Caco-2 (cell line): Measurements from ENCODE around the gene SCN4A. TPM values are rescaled to one million over a fixed set of nuclear protein-coding genes. Genes with fewer than 3 reads are reported as not detected.

ENCODE experiments used
- BruUV-seq: library from RNA; stranded (reverse); fragments of 400-500 nt; replicated peaks from 2 replicates; lab custom pipeline; 2021; lab: Mats Ljungman, UMichigan
- CTCF ChIA-PET: fragments of 300-600 bp; sonication (Branson Sonifier 250); formaldehyde crosslinking; loops from one replicate; lab custom pipeline; 2022; ENCODE audit warnings: antibody characterized with exemption; lab: Charles Lee
- POLR2A ChIA-PET: fragments of 300-600 bp; sonication (Branson Sonifier 250); formaldehyde crosslinking; loops from one replicate; lab custom pipeline; 2022; ENCODE audit warnings: antibody characterized with exemption; lab: Charles Lee
- DNase-seq, 2 experiments: peaks; one replicate each; pipeline versions ENCODE4 v3.0.0 to v3.0.0-alpha.2; 2020 to 2022
- H3K27me3 ChIP-seq: replicated peaks from 2 replicates; pipeline ENCODE4 v1.6.0; 2011; ENCODE audit warnings: low read length; ENCODE audit not compliant: control insufficient read depth, insufficient read depth
- H3K36me3 ChIP-seq: 2 replicates; pipeline ENCODE4 v1.5.1; 2011; ENCODE audit warnings: low read length; ENCODE audit not compliant: control insufficient read depth, insufficient read depth
- H3K4me1 ChIP-seq: fragments of 250-450 bp; sonication (Bioruptor Pico); 2 replicates; pipeline ENCODE4 v1.5.1; 2020; ENCODE audit warnings: mild to moderate bottlenecking
- H3K4me3 ChIP-seq: 2 replicates; pipeline ENCODE4 v1.5.1; 2011; ENCODE audit warnings: low read depth, mild to moderate bottlenecking, control low read depth, low read length
- H3K9me3 ChIP-seq: fragments of 250-450 bp; sonication (Bioruptor Pico); 2 replicates; pipeline ENCODE4 v1.5.1; 2020; ENCODE audit warnings: mild to moderate bottlenecking, moderate library complexity
- H3K27ac Mint-ChIP-seq: one replicate; pipeline ENCODE4 v1.8.0; 2022; ENCODE audit warnings: mixed read lengths; ENCODE audit not compliant: unreplicated experiment
- H3K27me3 Mint-ChIP-seq: one replicate; pipeline ENCODE4 v1.8.0; 2022; ENCODE audit warnings: mixed read lengths; ENCODE audit not compliant: insufficient read depth, unreplicated experiment
- H3K36me3 Mint-ChIP-seq: one replicate; pipeline ENCODE4 v1.8.0; 2022; ENCODE audit warnings: mild to moderate bottlenecking, mixed read lengths; ENCODE audit not compliant: insufficient read depth, unreplicated experiment
- H3K4me1 Mint-ChIP-seq: one replicate; pipeline ENCODE4 v1.8.0; 2022; ENCODE audit warnings: low read depth, mixed read lengths; ENCODE audit not compliant: unreplicated experiment
- H3K4me3 Mint-ChIP-seq: one replicate; pipeline ENCODE4 v1.8.0; 2022; ENCODE audit warnings: mild to moderate bottlenecking, moderate library complexity, mixed read lengths; ENCODE audit not compliant: unreplicated experiment
- H3K9me3 Mint-ChIP-seq: one replicate; pipeline ENCODE4 v1.8.0; 2022; ENCODE audit warnings: mixed read lengths; ENCODE audit not compliant: unreplicated experiment
- CTCF ChIP-seq, 2 experiments: fragments of 200-600 bp in 1 of 2; IDR thresholded peaks; 1 replicate in 1 of 2; 2 replicates in 1 of 2; pipeline versions ENCODE4 v1.5.1 to v1.8.0; 2011 to 2022; ENCODE audit warnings: antibody characterized with exemption in 1 of 2, control low read depth in 1 of 2, inconsistent platforms in 1 of 2, low read depth in 1 of 2, low read length in 1 of 2, mild to moderate bottlenecking in 1 of 2, moderate library complexity in 1 of 2; ENCODE audit not compliant: insufficient read depth in 1 of 2, severe bottlenecking in 1 of 2, unreplicated experiment in 1 of 2
- intact Hi-C: fragments of 100-400 bp; cut with micrococcal nuclease; formaldehyde crosslinking; loops from one replicate; pipeline ENCODE4 v1.10.0; 2022; ENCODE audit not compliant: unreplicated experiment
- total RNA-seq: library from RNA; stranded (reverse); gene quantifications from 2 replicates; pipeline ENCODE4 v1.2.3, GENCODE V29; 2022

The SCN4A gene
- total RNA-seq, 1 experiment from 2014 or later: not detected

DNA sequence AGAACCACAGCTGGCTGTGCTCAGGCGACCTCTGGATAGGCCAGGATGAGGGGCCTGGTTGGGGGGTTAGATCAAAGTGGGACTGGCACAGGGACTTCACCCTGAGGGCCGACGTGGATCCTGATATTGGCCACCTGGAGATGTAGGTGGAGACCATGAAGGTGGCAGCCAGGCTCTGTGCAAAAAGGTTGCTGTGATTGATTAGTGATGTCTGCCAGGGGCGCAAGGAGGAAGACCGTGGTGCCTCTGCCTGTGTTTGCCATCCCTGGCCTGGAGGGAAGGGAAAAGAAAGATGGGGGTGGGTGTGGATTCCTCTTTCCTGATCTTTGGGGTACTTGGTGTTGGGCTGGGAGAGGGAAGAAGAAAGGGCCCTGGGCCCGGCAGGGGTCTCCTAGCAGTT, 529 bp upstream of the SCN4A start:
- H3K9me3 Mint-ChIP-seq: no peaks in the 10 kb centered on the region
- no peak for DNase-seq
- intact Hi-C loops: no loop called here
- no peak overlapping the region for H3K4me3 ChIP-seq
- H3K9me3 ChIP-seq: 0 out of 2 replicates have a peak, but pooled peaks cover 2% of the 10 kb centered on the region
- H3K27ac Mint-ChIP-seq: no peak overlapping the region
- H3K36me3 ChIP-seq: no peaks in the 10 kb centered on the region
- no peak overlapping the region for H3K4me3 Mint-ChIP-seq
- POLR2A ChIA-PET: no interaction called here
- no TSS peak for BruUV-seq
- H3K27me3 ChIP-seq: no peaks in the 10 kb centered on the region
- H3K4me1 Mint-ChIP-seq: no peaks in the 10 kb centered on the region
- H3K4me1 ChIP-seq: no peaks in the 10 kb centered on the region
- H3K36me3 Mint-ChIP-seq: no peaks in the 10 kb centered on the region
- TF ChIP-seq CTCF (IDR thresholded peaks at IDR 0.05; ENCODE audit: insufficient read depth in 1 of 2, low read depth in 1 of 2, low read length in 1 of 2, severe bottlenecking in 1 of 2, unreplicated experiment in 1 of 2): no peak
- CTCF ChIA-PET: no interaction called here
- H3K27me3 Mint-ChIP-seq: peaks cover 25% of the 10 kb centered on the region

DNA sequence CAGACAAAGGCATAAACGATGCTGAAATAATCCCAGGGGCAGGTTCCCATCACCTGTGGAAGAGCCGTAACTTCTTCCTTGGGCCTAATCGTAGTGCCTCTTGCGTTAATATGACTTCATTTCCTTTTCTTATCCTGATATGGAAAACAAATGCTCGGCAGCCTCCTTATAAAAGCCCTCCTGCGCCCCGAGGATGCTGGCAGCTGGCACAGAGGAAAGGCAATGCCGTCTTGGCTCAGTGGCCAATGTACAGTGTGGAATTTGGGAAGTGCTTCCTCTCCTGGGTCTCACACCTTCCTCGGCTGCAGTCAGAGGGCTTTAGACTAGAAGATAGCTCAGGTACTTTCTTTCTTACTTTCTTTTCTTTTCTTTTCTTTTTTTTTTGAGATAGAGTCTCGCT, 3.4 kb downstream of the SCN4A start:
- no peak for TF ChIP-seq CTCF (IDR thresholded peaks at IDR 0.05; ENCODE audit: insufficient read depth in 1 of 2, low read depth in 1 of 2, low read length in 1 of 2, severe bottlenecking in 1 of 2, unreplicated experiment in 1 of 2)
- Mint-ChIP-seq H3K27me3 (peaks cover 9% of the 10 kb centered on the region), H3K27ac (no peak overlapping the region), H3K4me1 (no peaks in the 10 kb centered on the region), H3K9me3 (no peaks in the 10 kb centered on the region), H3K4me3 (no peak overlapping the region), H3K36me3 (no peaks in the 10 kb centered on the region)
- POLR2A ChIA-PET: no interaction called here
- CTCF ChIA-PET: no interaction called here
- intact Hi-C loops: no loop called here
- Histone ChIP-seq H3K36me3 (no peaks in the 10 kb centered on the region), H3K4me3 (no peak overlapping the region), H3K4me1 (no peaks in the 10 kb centered on the region), H3K9me3 (no peaks in the 10 kb centered on the region), H3K27me3 (no peaks in the 10 kb centered on the region)
- BruUV-seq: no TSS peak
- DNase-seq: no peak

DNA sequence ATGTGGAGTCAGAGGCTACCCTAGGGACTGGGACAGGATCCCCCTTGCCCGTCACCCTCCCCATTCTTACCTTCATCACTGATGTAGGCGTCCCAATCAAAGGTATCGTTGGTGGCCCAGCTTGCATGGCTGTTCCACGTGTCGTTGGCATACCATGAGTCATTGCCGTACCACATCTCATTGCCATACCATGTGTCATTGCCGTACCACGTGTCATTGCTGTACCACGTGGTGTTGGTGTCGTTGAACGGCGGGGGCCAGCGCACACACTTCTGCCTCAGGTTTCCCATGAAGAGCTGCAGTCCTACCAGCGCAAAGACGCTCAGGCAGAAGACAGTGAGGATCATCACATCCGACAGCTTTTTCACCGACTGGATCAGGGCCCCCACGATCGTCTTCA, 4.8 kb downstream of the SCN4A start:
- no peaks in the 10 kb centered on the region for H3K36me3 ChIP-seq
- no TSS peak for BruUV-seq
- H3K4me1 ChIP-seq: no peaks in the 10 kb centered on the region
- ChIA-PET POLR2A (no interaction called here), CTCF (interaction anchor here (0.6 kb wide), 1 partner anchor 68 kb away, joined by 3 read pairs; no protein-coding TSS in a partner anchor)
- Mint-ChIP-seq H3K4me3 (no peak overlapping the region), H3K9me3 (no peaks in the 10 kb centered on the region), H3K27ac (no peak overlapping the region), H3K36me3 (no peaks in the 10 kb centered on the region), H3K4me1 (no peaks in the 10 kb centered on the region), H3K27me3 (peaks cover 10% of the 10 kb centered on the region)
- DNase-seq: no peak
- H3K27me3 ChIP-seq: no peaks in the 10 kb centered on the region
- intact Hi-C loops: no loop called here
- no peaks in the 10 kb centered on the region for H3K9me3 ChIP-seq
- no peak overlapping the region for H3K4me3 ChIP-seq
- TF ChIP-seq CTCF (IDR thresholded peaks at IDR 0.05; ENCODE audit: insufficient read depth in 1 of 2, low read depth in 1 of 2, low read length in 1 of 2, severe bottlenecking in 1 of 2, unreplicated experiment in 1 of 2): no peak
